H9 (cell line): ENCODE results near the gene ZNF205. TPM values are rescaled to one million over a fixed set of nuclear protein-coding genes. Genes with fewer than 3 reads are reported as not detected.

Source experiments
- DNase-seq: peaks from one replicate; pipeline ENCODE4 v3.0.0-alpha.2; 2017
- H2AFZ ChIP-seq: one replicate; pipeline ENCODE4 v1.6.1; 2013; ENCODE audit warnings: mild to moderate bottlenecking, low read length, control low read depth, moderate library complexity
- H2AK5ac ChIP-seq: 2 replicates; pipeline ENCODE4 v1.6.1; 2013; ENCODE audit warnings: low read length, control low read depth, mixed read lengths; ENCODE audit not compliant: insufficient read length
- H2BK120ac ChIP-seq: one replicate; pipeline ENCODE4 v1.6.1; 2013; ENCODE audit warnings: low read depth, mild to moderate bottlenecking, low read length, control low read depth, inconsistent platforms; ENCODE audit not compliant: poor library complexity, severe bottlenecking
- H2BK12ac ChIP-seq: 2 replicates; pipeline ENCODE4 v1.6.1; 2013; ENCODE audit warnings: low read length, control low read depth, mixed read lengths, low read depth; ENCODE audit not compliant: insufficient read length
- H2BK15ac ChIP-seq: 2 replicates; pipeline ENCODE4 v1.6.1; 2013; ENCODE audit warnings: low read depth, low read length, control low read depth
- H2BK20ac ChIP-seq: one replicate; pipeline ENCODE4 v1.6.1; 2013; ENCODE audit warnings: low read depth, mild to moderate bottlenecking, low read length, control low read depth, inconsistent platforms; ENCODE audit not compliant: poor library complexity, severe bottlenecking
- H2BK5ac ChIP-seq: 2 replicates; pipeline ENCODE4 v1.6.1; 2013; ENCODE audit warnings: low read length, control low read depth, mixed read lengths; ENCODE audit not compliant: insufficient read length
- H3K14ac ChIP-seq: 2 replicates; pipeline ENCODE4 v1.6.1; 2013; ENCODE audit warnings: low read length, control low read depth; ENCODE audit not compliant: insufficient read depth
- H3K18ac ChIP-seq: 2 replicates; pipeline ENCODE4 v1.6.1; 2013; ENCODE audit warnings: low read depth, mild to moderate bottlenecking, mixed read lengths, low read length, control low read depth; ENCODE audit not compliant: insufficient read length
- H3K23ac ChIP-seq: 2 replicates; pipeline ENCODE4 v1.6.1; 2013; ENCODE audit warnings: low read length, control low read depth, mixed read lengths, low read depth; ENCODE audit not compliant: insufficient read length
- H3K23me2 ChIP-seq: 2 replicates; pipeline ENCODE4 v1.6.1; 2013; ENCODE audit warnings: low read depth, mild to moderate bottlenecking, mixed read lengths, low read length, control low read depth; ENCODE audit not compliant: insufficient read length, poor library complexity, severe bottlenecking
- H3K27ac ChIP-seq: 2 replicates; pipeline ENCODE4 v1.5.1; 2013; ENCODE audit warnings: low read length, control low read depth, mixed read lengths, low read depth; ENCODE audit not compliant: insufficient read length
- H3K27me3 ChIP-seq: 2 replicates; pipeline ENCODE4 v1.6.1; 2013; ENCODE audit warnings: low read length, control low read depth, inconsistent platforms; ENCODE audit not compliant: insufficient read depth
- H3K4ac ChIP-seq: 2 replicates; pipeline ENCODE4 v1.6.1; 2013; ENCODE audit warnings: low read depth, mild to moderate bottlenecking, control low read depth, inconsistent platforms, low read length, moderate library complexity
- H3K4me1 ChIP-seq: 2 replicates; pipeline ENCODE4 v1.6.1; 2013; ENCODE audit warnings: low read length, control low read depth, inconsistent platforms; ENCODE audit not compliant: insufficient read depth
- H3K4me2 ChIP-seq: 2 replicates; pipeline ENCODE4 v1.6.1; 2013; ENCODE audit warnings: low read length, control low read depth, mixed read lengths; ENCODE audit not compliant: insufficient read length, insufficient read depth
- H3K56ac ChIP-seq: 2 replicates; pipeline ENCODE4 v1.6.1; 2013; ENCODE audit warnings: low read depth, mild to moderate bottlenecking, mixed read lengths, low read length, control low read depth; ENCODE audit not compliant: insufficient read length
- H3K79me1 ChIP-seq: 2 replicates; pipeline ENCODE4 v1.6.1; 2013; ENCODE audit warnings: low read depth, mild to moderate bottlenecking, moderate library complexity, low read length, control low read depth, inconsistent platforms; ENCODE audit not compliant: insufficient read depth, poor library complexity, severe bottlenecking
- H3K79me2 ChIP-seq: 2 replicates; pipeline ENCODE4 v1.6.1; 2013; ENCODE audit warnings: low read length, control low read depth, inconsistent platforms; ENCODE audit not compliant: insufficient read depth
- H3K9ac ChIP-seq: 2 replicates; pipeline ENCODE4 v1.6.1; 2013; ENCODE audit warnings: low read length, control low read depth, mixed read lengths; ENCODE audit not compliant: insufficient read length; ENCODE audit errors: extremely low read depth
- H3K9me3 ChIP-seq: one replicate; pipeline ENCODE4 v1.6.1; 2013; ENCODE audit warnings: low read depth, low read length, inconsistent platforms; ENCODE audit not compliant: control insufficient read depth
- H3T11ph ChIP-seq: one replicate; pipeline ENCODE4 v1.6.1; 2013; ENCODE audit warnings: mild to moderate bottlenecking, low read length, control low read depth, inconsistent platforms
- H4K20me1 ChIP-seq: one replicate; pipeline ENCODE4 v1.6.1; 2013; ENCODE audit not compliant: control insufficient read depth, insufficient read length, insufficient read depth
- H4K5ac ChIP-seq: 2 replicates; pipeline ENCODE4 v1.6.1; 2013; ENCODE audit warnings: low read depth, mild to moderate bottlenecking, mixed read lengths, low read length, control low read depth; ENCODE audit not compliant: insufficient read length
- H4K8ac ChIP-seq: replicated peaks from 2 replicates; pipeline ENCODE4 v1.6.1; 2013; ENCODE audit warnings: low read length, control low read depth, mixed read lengths, low read depth; ENCODE audit not compliant: insufficient read length
- H4K91ac ChIP-seq: 2 replicates; pipeline ENCODE4 v1.6.1; 2013; ENCODE audit warnings: low read depth, mild to moderate bottlenecking, moderate library complexity, mixed read lengths, low read length, control low read depth; ENCODE audit not compliant: insufficient read length
- H3K27ac Mint-ChIP-seq, 3 experiments: 2 replicates in 2 of 3; 3 replicates in 1 of 3; pipeline ENCODE4 v1.8.0; 2020 to 2021; ENCODE audit warnings: mixed read lengths in 3 of 3, mild to moderate bottlenecking in 1 of 3, moderate library complexity in 1 of 3
- H3K27me3 Mint-ChIP-seq: 2 replicates; pipeline ENCODE4 v1.8.0; 2021; ENCODE audit warnings: low read depth, mild to moderate bottlenecking, moderate library complexity, mixed read lengths
- H3K36me3 Mint-ChIP-seq, 3 experiments: 2 replicates in 2 of 3; 3 replicates in 1 of 3; pipeline ENCODE4 v1.8.0; 2020 to 2021; ENCODE audit warnings: low read depth in 3 of 3, mixed read lengths in 3 of 3; ENCODE audit not compliant: insufficient read depth in 1 of 3
- H3K4me1 Mint-ChIP-seq, 2 experiments: 2 replicates each; pipeline ENCODE4 v1.8.0; 2020; ENCODE audit warnings: mixed read lengths in 2 of 2
- H3K4me3 Mint-ChIP-seq, 2 experiments: 2 replicates in 1 of 2; 3 replicates in 1 of 2; pipeline ENCODE4 v1.8.0; 2020 to 2021; ENCODE audit warnings: mild to moderate bottlenecking in 2 of 2, mixed read lengths in 2 of 2, moderate library complexity in 1 of 2
- H3K9me3 Mint-ChIP-seq, 2 experiments: 2 replicates in 1 of 2; 3 replicates in 1 of 2; pipeline ENCODE4 v1.8.0; 2020; ENCODE audit warnings: mild to moderate bottlenecking in 2 of 2, mixed read lengths in 2 of 2, moderate library complexity in 1 of 2
- CTCF ChIP-seq: fragments of 200-600 bp; sonication (generic); conservative IDR thresholded peaks from 3 replicates; pipeline ENCODE4 v1.8.0; 2021; ENCODE audit warnings: antibody characterized with exemption, mild to moderate bottlenecking
- WGBS: extraction: QIAGEN DNeasy Blood & Tissue Kit; methylation state at CpG from one replicate; pipeline ENCODE4 v1.1.7; 2013; ENCODE audit warnings: missing lambda C conversion rate, low lambda C conversion rate, mixed read lengths; ENCODE audit not compliant: insufficient read length; ENCODE audit errors: extremely low coverage; 5-methylcytosine and 5-hydroxymethylcytosine counted together
- total RNA-seq: library from RNA; stranded (reverse); gene quantifications from 2 replicates; pipeline ENCODE4 v1.2.1, GENCODE V29; 2021

The ZNF205 gene
- total RNA-seq, 1 experiment from 2014 or later: 16.8 TPM

DNA sequence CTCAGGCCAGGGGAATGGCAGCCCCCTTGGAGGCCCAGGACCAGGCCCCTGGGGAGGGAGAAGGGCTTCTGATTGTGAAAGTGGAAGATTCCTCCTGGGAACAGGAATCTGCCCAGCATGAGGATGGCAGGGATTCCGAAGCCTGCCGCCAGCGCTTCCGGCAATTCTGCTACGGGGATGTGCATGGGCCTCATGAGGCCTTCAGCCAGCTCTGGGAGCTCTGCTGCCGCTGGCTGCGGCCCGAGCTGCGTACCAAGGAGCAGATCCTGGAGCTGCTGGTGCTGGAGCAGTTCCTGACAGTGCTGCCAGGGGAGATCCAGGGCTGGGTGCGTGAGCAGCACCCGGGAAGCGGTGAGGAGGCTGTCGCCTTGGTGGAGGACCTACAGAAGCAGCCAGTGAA is 24.9 kb downstream of the ZNF205 start:
- Histone ChIP-seq H2BK20ac (no peak overlapping the region), H3K9me3 (no peaks in the 10 kb centered on the region), H3K18ac (no peak overlapping the region), H3K79me1 (peaks cover 2% of the 10 kb centered on the region), H3K23me2 (peaks cover 10% of the 10 kb centered on the region), H3K4me1 (no peaks in the 10 kb centered on the region; the same call in 1 of the 2 replicates), H3K4me2 (no peak overlapping the region), H3K27ac (no peak overlapping the region), H4K20me1 (no peaks in the 10 kb centered on the region), H4K5ac (no peak overlapping the region), H3K79me2 (peaks cover 8% of the 10 kb centered on the region), H3K4ac (no peak overlapping the region; the same call in 1 of the 2 replicates), H4K91ac (no peak overlapping the region), H2AK5ac (no peak overlapping the region), H3K14ac (no peak overlapping the region), H2BK12ac (no peak overlapping the region), H3K56ac (no peak overlapping the region), H2BK120ac (no peak overlapping the region), H3K23ac (no peak overlapping the region), H2BK15ac (no peak overlapping the region), H3K27me3 (no peaks in the 10 kb centered on the region), H2BK5ac (no peak overlapping the region), H3T11ph (no peak overlapping the region), H2AFZ (no peak overlapping the region), H3K9ac (no peak overlapping the region), H4K8ac (no peak overlapping the region)
- no peaks in the 10 kb centered on the region for H3K27me3 Mint-ChIP-seq
- no CpG with 5 or more reads among the region's 13 CpGs for WGBS
- no peak for DNase-seq
- TF ChIP-seq CTCF: no peak
- H3K36me3 Mint-ChIP-seq: peaks cover 4 to 15% (median 11%) of the 10 kb centered on the region in 3 experiments; a peak in 5 of 7 replicates
- H3K9me3 Mint-ChIP-seq: no peaks in the 10 kb centered on the region
- H3K27ac Mint-ChIP-seq: no peak overlapping the region
- H3K4me3 Mint-ChIP-seq: no peak overlapping the region
- H3K4me1 Mint-ChIP-seq: peaks cover 13% of the 10 kb centered on the region in 2 experiments
